ENCODE results near the gene NPDC1.

The NPDC1 gene

DNA sequence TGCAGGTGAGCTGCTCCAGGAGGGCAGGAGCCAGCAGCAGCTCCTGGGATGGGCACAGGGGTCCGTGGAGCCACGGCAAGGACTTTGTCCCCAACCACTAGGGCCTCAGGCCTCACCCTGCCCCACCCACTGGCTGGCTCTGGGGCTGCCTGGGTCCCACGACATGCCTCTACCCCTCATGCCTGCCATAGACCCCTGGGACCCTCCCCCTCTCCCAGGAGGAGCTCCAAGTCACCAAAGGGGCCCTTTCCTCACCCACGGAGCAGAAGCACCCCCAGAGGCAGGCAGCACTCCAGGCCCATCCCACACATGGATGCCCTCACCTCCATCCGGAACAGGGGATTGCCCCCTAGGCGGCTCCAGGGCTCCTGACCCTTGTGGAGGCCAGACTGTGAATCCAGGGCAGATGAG lies 24.4 kb downstream of the NPDC1 start:
- Histone ChIP-seq H3K4me3 (ENCODE audit: insufficient read depth in 1 of 2, low read depth in 1 of 2, low read length in 2 of 2) (no peak overlapping the region), H3K4me2 (ENCODE audit: low read length, poor library complexity, severe bottlenecking) (no peak overlapping the region), H3K4ac (ENCODE audit: low read depth in 1 of 2, low read length in 2 of 2) (no peak overlapping the region), H2BK120ac (ENCODE audit: low read depth, low read length) (no peak overlapping the region), H3K4me1 (ENCODE audit: control insufficient read depth, insufficient read depth, low read depth, low read length) (peaks cover 20% of the 10 kb centered on the region), H2AFZ (ENCODE audit: low read depth, low read length) (no peak overlapping the region), H3K14ac (ENCODE audit: low read length in 2 of 2) (no peak overlapping the region), H2AK5ac (ENCODE audit: low read length, severe bottlenecking) (no peak overlapping the region), H2BK5ac (ENCODE audit: low read depth, low read length, poor library complexity, severe bottlenecking) (no peak overlapping the region), H4K8ac (ENCODE audit: low read length) (no peak overlapping the region), H3K23ac (ENCODE audit: low read length in 2 of 2) (no peak overlapping the region), H4K91ac (ENCODE audit: low read length) (no peak overlapping the region), H3K27ac (ENCODE audit: low read length, poor library complexity, severe bottlenecking) (no peak overlapping the region), H2BK15ac (ENCODE audit: low read depth, poor library complexity, severe bottlenecking) (no peak overlapping the region), H3K18ac (ENCODE audit: low read depth in 1 of 2, low read length in 2 of 2) (no peak overlapping the region), H3K9ac (ENCODE audit: low read length) (no peak overlapping the region), H3K9me3 (ENCODE audit: control insufficient read depth, low read length) (no peaks in the 10 kb centered on the region), H3K27me3 (ENCODE audit: control insufficient read depth in 1 of 2, insufficient read depth in 1 of 2, low read length in 2 of 2) (no peaks in the 10 kb centered on the region), H3K36me3 (ENCODE audit: control insufficient read depth in 1 of 2, insufficient read depth in 2 of 2, low read depth in 1 of 2, low read length in 2 of 2) (peaks cover 8 to 38% of the 10 kb centered on the region in 2 experiments), H2BK12ac (ENCODE audit: low read length in 2 of 2) (no peak overlapping the region), H3K79me1 (replicated peaks; ENCODE audit: low read length, poor library complexity, severe bottlenecking) (no peaks in the 10 kb centered on the region)
- no peak for DNase-seq
- WGBS, result 91% methylated on average over 6 of the region's 6 CpGs

DNA sequence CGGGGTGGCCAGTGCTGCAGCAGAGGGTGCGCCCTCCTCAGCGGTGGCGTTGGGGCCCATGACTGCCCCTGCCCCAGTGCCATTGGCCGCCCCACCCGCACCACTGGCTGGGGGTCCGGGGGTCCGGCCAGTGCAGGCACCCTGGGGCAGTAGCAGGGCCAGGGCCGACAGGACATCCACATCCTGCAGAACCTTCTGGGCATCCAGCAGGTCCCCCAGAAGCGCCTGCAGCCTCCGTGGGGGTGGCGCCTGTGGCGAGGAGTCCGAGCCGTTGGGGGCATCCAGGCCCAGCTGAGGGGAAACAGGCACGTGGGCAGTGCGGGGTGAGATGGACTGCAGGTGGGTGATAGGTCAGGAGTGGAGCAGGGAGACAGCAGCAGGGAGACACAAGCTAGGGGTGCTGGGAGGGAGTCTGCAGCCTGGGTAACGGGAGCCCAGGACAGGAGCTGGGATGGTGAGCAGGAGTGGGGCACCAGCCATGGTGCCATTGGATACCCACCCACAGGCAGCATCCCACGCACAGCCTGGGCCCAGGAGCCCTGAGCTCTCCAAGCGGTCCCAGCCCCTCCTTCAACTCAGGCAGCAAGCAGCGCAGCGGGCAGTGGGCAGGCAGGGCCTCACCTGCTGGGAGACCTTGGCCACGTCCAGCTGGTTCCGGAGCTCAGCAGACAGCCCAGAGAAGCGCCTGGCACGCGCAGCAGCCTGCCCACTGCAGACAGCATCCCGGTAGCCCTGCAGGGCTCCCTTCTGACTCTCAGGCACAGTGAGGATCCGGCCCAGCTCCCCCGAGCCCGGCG lies 25.0 kb downstream of the NPDC1 start:
- no peak overlapping the region for H3K4ac ChIP-seq (ENCODE audit: low read depth in 1 of 2, low read length in 2 of 2)
- 93% methylated on average over 32 of the region's 32 CpGs for WGBS
- H3K27me3 ChIP-seq (ENCODE audit: control insufficient read depth in 1 of 2, insufficient read depth in 1 of 2, low read length in 2 of 2), result no peaks in the 10 kb centered on the region
- peaks cover 18% of the 10 kb centered on the region for H3K4me1 ChIP-seq (ENCODE audit: control insufficient read depth, insufficient read depth, low read depth, low read length)
- H3K18ac ChIP-seq (ENCODE audit: low read depth in 1 of 2, low read length in 2 of 2), result no peak overlapping the region
- H4K91ac ChIP-seq (ENCODE audit: low read length), result no peak overlapping the region
- no peak overlapping the region for H3K23ac ChIP-seq (ENCODE audit: low read length in 2 of 2)
- no peak overlapping the region for H3K4me2 ChIP-seq (ENCODE audit: low read length, poor library complexity, severe bottlenecking)
- no peak overlapping the region for H2BK12ac ChIP-seq (ENCODE audit: low read length in 2 of 2)
- H3K36me3 ChIP-seq (ENCODE audit: control insufficient read depth in 1 of 2, insufficient read depth in 2 of 2, low read depth in 1 of 2, low read length in 2 of 2), result peaks cover 11 to 44% of the 10 kb centered on the region in 2 experiments
- H3K4me3 ChIP-seq (ENCODE audit: insufficient read depth in 1 of 2, low read depth in 1 of 2, low read length in 2 of 2), result no peak overlapping the region
- DNase-seq, result no peak
- no peaks in the 10 kb centered on the region for H3K79me1 ChIP-seq (replicated peaks; ENCODE audit: low read length, poor library complexity, severe bottlenecking)
- H3K9ac ChIP-seq (ENCODE audit: low read length), result no peak overlapping the region
- H3K14ac ChIP-seq (ENCODE audit: low read length in 2 of 2), result no peak overlapping the region
- no peak overlapping the region for H2AFZ ChIP-seq (ENCODE audit: low read depth, low read length)
- no peak overlapping the region for H2BK15ac ChIP-seq (ENCODE audit: low read depth, poor library complexity, severe bottlenecking)
- no peak overlapping the region for H2BK120ac ChIP-seq (ENCODE audit: low read depth, low read length)
- no peak overlapping the region for H4K8ac ChIP-seq (ENCODE audit: low read length)
- H3K9me3 ChIP-seq (ENCODE audit: control insufficient read depth, low read length), result no peaks in the 10 kb centered on the region
- H2BK5ac ChIP-seq (ENCODE audit: low read depth, low read length, poor library complexity, severe bottlenecking), result no peak overlapping the region
- H3K27ac ChIP-seq (ENCODE audit: low read length, poor library complexity, severe bottlenecking), result no peak overlapping the region
- no peak overlapping the region for H2AK5ac ChIP-seq (ENCODE audit: low read length, severe bottlenecking)

DNA sequence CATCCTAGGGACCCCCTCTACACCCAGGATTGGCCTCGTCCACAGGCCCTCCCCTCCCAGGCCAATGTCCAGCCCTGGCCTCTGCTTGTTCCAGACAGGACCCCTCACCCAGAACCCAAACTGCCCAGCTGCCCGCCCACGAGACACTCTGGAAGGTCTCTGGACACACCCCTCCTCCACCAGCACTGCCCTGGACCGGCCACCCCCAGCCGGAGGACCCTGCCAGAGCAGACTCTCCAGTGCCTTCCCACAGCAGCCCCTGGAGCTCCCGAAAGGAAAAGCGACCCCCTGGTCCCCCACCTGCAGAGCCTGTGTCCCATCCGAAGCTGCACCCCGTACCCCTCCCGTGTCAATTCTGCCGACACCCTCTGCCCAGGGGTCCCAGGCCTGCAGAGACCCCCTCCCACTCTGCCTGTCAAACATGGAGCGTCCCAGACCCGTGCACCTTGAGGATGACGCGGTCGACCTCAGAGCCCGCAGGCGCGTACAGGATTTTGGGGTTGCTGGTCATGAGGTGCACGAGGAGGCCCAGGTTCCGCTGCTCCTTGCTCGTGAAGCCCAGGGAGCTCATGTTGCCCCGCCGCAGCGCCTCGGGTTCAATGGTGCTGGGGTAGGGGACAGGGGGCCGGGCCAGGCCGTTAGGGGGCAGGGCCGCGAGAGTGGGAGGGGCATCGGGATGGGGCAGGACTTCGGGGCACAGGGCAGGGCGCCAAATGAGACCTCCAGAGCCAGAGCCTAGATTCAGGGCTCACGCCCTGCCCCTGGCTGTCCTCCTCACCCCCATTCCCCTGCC lies 25.9 kb downstream of the NPDC1 start:
- H3K4ac ChIP-seq (ENCODE audit: low read depth in 1 of 2, low read length in 2 of 2), result no peak overlapping the region

More for the DNA sequence above, 25.9 kb downstream of the NPDC1 start:
- no peak overlapping the region for H2BK12ac ChIP-seq (ENCODE audit: low read length in 2 of 2)
- no peak for DNase-seq
- H3K14ac ChIP-seq (ENCODE audit: low read length in 2 of 2), result no peak overlapping the region
- H3K27ac ChIP-seq (ENCODE audit: low read length, poor library complexity, severe bottlenecking), result no peak overlapping the region
- no peaks in the 10 kb centered on the region for H3K79me1 ChIP-seq (replicated peaks; ENCODE audit: low read length, poor library complexity, severe bottlenecking)
- peaks cover 13% of the 10 kb centered on the region for H3K4me1 ChIP-seq (ENCODE audit: control insufficient read depth, insufficient read depth, low read depth, low read length)
- H3K23ac ChIP-seq (ENCODE audit: low read length in 2 of 2), result no peak overlapping the region
- no peak overlapping the region for H4K91ac ChIP-seq (ENCODE audit: low read length)
- no peak overlapping the region for H2BK120ac ChIP-seq (ENCODE audit: low read depth, low read length)
- no peak overlapping the region for H3K18ac ChIP-seq (ENCODE audit: low read depth in 1 of 2, low read length in 2 of 2)
- H3K36me3 ChIP-seq (ENCODE audit: control insufficient read depth in 1 of 2, insufficient read depth in 2 of 2, low read depth in 1 of 2, low read length in 2 of 2), result peaks cover 12 to 53% of the 10 kb centered on the region in 2 experiments
- no peak overlapping the region for H3K4me2 ChIP-seq (ENCODE audit: low read length, poor library complexity, severe bottlenecking)
- H4K8ac ChIP-seq (ENCODE audit: low read length), result no peak overlapping the region
- no peak overlapping the region for H2BK5ac ChIP-seq (ENCODE audit: low read depth, low read length, poor library complexity, severe bottlenecking)
- H3K9me3 ChIP-seq (ENCODE audit: control insufficient read depth, low read length), result no peaks in the 10 kb centered on the region
- no peaks in the 10 kb centered on the region for H3K27me3 ChIP-seq (ENCODE audit: control insufficient read depth in 1 of 2, insufficient read depth in 1 of 2, low read length in 2 of 2)
- no peak overlapping the region for H3K9ac ChIP-seq (ENCODE audit: low read length)
- no peak overlapping the region for H2BK15ac ChIP-seq (ENCODE audit: low read depth, poor library complexity, severe bottlenecking)
- no peak overlapping the region for H3K4me3 ChIP-seq (ENCODE audit: insufficient read depth in 1 of 2, low read depth in 1 of 2, low read length in 2 of 2)
- no peak overlapping the region for H2AFZ ChIP-seq (ENCODE audit: low read depth, low read length)
- WGBS, result 92% methylated on average over 32 of the region's 34 CpGs
- H2AK5ac ChIP-seq (ENCODE audit: low read length, severe bottlenecking), result no peak overlapping the region

All from mesenchymal stem cell (in vitro differentiated cells and primary cell).